Occipital lobe (tissue), 2 donors: ENCODE results near the gene NEB. TPM values are rescaled to one million over a fixed set of nuclear protein-coding genes. Genes with fewer than 3 reads are reported as not detected.
"Not testable (repeated sequence)": the region's sequence is repeated elsewhere in the genome, so short reads cannot be mapped to it uniquely, and the experiment has no call there.

ENCODE experiments used
- DNase-seq: peaks from one replicate; lab custom pipeline; 2025; lab: John Stamatoyannopoulos, UW
- total RNA-seq: library from RNA; depleted of rRNA; stranded (reverse); fragments of >200 nt; gene quantifications from one replicate; pipeline ENCODE4 v1.2.3, GENCODE V29; 2014

Gene NEB
- total RNA-seq, 1 donor from 2014 or later: 3.0 TPM

DNA sequence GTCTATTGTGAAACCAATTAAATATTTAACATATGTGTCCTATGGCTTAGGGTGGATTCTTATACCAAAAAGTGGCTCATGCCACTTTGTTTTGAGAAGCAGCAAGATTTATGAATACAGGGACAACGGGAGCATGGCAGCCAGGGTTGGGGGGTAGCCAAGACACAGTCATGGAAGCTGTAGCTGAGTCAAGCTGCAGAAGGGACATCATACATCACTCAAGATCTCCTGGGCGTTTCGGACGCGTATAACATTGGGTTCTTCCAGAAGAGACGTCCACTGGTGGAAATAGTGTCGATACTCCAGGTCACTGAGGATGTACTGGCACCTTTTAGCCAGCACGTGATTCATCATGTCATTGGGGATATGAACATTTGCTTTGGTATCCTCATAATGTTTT lies 171.9 kb downstream of the NEB start:
- no peak for DNase-seq

DNA sequence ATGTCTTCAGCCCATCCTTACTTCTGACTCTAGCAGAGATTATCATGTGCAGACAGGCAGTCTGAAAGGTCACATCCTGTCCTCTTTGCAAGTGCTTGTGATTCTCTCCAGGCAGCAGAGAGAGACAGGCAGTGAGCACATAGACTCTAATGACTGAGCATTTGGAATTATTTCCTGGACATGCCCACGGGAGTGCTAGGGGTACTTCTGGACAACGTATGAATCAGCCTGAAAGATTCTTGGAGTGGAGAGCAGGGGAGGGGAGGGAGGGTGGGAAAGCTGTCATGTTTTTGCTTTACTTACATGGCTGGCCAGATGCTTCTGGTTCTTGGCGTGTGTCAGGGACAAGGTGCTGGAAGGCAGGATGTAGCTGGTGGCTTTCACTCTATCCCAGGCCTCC lies 174.0 kb downstream of the NEB start:
- peak; percentile 14 for DNase-seq

DNA sequence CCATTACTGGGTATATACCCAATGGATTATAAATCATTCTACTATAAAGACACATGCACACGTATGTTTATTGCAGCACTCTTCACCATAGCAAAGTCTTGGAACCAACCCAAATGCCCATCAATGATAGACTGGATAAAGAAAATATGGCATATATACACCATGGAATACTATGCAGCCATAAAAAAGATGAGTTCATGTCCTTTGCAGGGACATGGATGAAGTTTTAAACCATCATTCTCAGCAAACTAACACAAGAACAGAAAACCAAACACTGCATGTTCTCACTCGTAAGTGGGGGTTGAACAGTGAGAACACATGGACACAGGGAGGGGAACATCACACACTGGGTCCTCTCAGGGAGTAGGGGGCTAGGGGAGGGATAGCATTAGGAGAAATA lies 174.8 kb downstream of the NEB start:
- not testable (repeated sequence) for DNase-seq

- not testable (repeated sequence) for DNase-seq
Measured at GRCh38 chr2:151557883-151558282, 176.4 kb downstream of the NEB start.

GRCh38 chr2:151556121-151556520 lies 178.2 kb downstream of the NEB start:
- DNase-seq: no peak

DNA sequence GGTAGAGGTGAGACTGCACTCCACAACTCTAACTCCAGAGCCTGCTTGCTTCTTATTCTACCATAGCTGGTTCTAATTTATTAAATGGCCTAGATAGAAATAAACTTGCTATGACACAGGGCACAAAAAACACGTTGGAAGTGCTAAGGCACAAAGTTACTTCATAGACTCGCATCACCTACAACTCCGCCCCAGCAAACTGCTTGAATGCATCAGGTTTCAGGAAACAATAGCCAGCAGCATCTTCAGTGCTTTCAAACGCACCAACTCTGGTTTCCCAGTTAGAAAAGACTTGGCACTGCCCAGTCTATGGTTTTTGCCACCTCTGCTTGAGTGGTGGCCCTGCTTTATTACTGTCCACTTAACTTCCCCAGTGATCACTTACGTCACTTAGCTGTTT lies 182.0 kb downstream of the NEB start:
- no peak for DNase-seq

DNA sequence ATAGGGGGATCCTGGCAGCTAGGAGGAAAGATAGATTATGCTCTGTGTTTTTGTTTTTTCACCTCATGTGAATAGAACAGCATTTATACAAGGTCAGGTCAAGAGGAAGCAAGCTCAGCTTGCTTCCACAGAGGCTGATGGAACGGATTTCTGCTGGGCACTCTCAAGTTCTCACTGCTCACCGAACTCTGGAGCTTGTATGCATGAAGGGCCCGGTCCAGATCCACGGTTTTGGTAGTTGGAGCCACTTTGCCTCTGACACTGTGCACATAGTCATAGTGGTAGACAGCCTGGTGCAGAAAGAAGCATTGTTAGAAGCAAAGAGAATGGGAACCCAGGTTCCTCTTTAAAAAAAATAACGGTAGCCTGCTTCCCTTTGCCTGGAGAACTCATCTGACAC lies 182.7 kb downstream of the NEB start:
- no peak for DNase-seq

DNA sequence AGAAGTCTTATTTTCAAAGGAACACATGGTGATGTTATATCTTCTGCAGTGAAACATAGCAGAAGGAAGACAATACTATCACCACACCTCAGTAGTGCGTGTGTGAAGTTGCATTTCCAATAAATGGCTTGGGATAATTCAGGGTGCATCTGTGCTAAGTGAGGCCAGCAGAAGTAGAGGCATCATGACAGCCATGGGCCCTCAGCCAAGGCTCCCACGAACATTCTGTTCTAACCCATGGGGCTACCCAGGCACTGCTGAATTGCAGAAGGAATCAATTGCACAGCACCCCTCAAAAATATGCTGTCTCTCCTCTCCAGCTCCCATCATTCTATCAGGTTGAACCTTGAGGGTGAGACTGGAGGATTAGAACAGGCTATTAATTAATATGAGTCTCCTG lies 185.1 kb downstream of the NEB start:
- DNase-seq: no peak

- DNase-seq: peak; percentile 16
Measured at GRCh38 chr2:151544449-151544848, 189.8 kb downstream of the NEB start.

GRCh38 chr2:151543876-151544275 lies 190.4 kb downstream of the NEB start:
- no peak for DNase-seq

DNA sequence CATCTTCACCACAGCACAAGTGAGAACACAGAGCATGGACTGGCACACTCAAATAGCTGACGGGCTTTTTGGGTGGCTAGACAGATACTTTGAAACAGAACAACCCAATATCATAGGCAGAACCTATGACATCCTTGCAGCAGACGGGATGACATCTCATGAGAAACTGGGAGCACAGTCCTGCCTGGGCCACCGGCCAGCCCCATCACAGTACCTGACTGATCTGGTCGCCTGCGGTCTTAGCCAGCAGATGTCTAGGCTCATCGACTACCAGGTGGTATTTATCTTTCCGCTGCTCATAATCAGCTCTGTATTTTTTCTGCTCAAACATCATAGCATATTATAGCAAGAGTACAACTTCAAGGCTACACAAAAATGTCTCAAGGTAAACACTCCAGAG lies 200.3 kb downstream of the NEB start:
- DNase-seq: no peak

DNA sequence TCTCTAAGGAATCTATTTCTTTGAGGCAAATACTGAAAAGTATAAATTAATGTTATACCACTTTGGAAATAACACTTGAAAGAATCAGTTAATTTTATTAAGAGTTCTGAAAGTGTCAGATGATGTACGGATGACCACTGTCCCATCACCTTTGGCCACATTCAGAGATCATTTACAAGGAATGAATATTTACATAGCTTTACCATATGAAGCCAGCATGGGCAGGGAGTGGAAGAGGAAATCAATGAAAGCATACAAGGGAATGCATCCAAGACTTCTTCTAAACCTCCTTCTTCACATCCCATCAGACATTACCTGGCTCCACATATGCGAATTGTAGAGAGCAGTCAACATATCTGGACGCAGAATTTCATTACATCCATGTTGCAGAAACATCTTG lies 201.1 kb downstream of the NEB start:
- no peak for DNase-seq

DNA sequence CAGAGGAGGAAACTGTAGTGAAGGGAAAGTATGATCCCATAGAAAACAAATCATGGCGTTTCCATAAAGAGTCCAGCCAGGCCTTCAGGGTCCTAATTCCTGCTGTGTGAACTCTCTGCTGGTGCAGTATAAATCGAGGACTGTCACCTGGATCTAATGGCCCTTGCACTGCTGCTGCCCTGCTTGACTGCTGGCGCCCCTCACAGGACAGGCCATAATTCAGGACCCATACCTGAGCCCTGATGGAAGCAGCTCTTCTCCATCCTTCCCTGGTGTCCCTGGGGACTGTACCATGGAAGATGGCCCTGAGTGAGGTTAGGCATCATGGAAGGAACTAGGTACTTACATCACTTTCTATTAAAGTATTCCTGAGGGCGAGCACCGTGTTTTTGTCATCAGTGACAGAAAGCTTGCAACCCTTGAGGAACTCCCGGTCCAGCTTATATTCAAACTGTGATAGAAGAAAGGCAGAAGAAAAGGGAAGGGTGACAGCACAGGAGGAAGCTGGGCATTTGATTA lies 207.6 kb downstream of the NEB start:
- no peak for DNase-seq

DNA sequence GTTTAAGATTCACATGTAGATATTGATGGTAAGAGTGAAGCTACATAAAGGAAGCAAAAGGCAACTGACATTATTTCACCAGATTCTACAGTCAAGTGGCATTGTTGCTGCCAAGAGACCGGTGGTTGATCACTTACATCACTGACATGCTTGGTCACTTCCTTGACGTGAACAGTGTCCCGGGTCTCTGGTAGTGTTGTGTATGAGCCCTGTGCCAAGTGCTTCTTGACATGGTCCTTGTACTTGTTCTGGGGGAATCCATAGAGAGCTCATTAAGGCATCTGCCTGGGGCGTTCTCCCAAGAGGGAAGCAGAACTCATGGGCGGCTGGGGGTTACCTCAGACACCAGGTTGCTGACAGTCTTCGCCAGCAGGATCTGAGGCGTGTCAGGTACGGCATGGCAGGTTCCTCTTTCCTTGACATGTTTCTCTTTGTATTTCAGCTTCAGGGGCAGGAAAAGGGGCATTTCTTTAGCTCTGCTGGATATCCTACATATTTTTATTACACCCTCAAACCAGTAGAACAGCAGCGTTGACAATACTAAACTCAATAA lies 208.4 kb downstream of the NEB start:
- DNase-seq: no peak

DNA sequence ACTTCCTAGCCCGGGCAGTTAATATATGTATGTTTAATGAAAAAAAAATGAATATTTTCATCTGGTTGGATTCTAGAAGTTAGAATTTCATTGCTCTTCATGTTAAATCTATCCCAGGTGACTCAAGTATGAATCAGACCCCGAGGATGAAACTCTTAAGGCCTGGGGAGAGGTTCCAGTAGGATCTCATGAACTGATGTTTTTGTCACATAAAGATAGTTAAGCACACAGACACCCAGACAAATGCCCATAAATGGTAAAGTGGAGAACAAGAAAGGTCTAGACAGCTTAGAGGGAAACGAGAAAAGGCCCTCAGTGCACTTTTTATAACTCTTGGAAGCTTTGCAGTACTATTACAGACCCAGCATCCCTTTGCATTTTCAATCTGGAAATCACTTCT lies 210.4 kb downstream of the NEB start:
- DNase-seq: no peak

GRCh38 chr2:151522556-151522955 lies 211.7 kb downstream of the NEB start:
- no peak for DNase-seq

DNA sequence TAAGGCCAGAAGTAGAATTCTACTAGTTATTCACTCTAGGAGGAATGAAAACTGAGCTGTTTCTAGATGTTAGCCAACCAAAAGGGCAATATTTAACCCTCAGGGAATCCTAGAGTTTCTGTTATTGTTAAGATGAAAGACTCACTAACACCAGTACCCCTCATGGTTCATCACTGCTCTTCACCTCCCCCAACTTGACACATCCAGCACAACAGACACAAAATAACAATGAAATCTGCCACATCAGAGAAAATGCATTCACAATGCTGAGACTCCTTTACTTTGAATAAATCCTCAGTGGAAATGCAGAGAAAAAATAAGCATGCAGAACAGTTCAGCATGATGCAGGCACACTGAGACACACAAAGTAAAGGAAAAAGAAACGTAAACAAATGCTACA lies 213.3 kb downstream of the NEB start:
- DNase-seq: no peak

GRCh38 chr2:151518802-151519201 lies 215.5 kb downstream of the NEB start:
- DNase-seq: no peak

DNA sequence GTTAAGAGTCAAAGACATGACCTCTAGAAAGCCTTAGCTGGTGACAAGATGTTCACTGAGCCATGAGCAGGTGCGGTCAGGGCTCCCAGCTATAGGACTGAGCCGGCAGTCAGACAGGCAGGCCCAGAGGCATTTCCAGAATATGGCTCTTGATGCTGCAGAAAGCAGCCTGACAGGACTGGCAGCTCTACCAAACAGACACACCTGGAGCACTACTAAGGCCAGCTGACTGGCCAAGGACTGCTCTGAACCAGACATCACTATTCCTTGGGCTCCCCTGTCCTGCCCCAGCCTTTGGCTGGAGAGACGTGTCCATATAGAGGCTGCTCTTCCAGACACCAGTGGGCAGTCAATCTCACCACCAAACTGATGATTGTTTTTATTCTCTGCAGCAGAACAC lies 225.8 kb downstream of the NEB start:
- DNase-seq: no peak

DNA sequence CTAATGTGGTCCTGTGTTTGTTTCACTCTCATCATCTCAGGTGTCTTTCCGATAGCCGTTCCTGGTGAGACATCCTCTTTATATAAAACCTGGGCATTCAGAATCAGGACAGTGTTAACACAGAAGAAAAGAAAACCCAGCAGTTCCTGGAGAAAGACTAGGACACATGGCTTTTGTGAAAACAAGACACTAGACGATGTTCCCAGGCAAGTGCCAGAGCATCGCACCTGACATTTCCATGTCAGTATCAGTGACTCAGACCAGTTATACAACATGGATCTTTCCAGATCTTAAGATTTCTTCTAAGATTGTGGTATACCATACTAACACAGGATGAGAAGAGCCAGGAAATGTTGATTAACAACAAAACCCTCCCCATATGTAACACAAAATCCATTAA lies 228.1 kb downstream of the NEB start:
- DNase-seq: no peak

- DNase-seq: no peak
Measured at GRCh38 chr2:151498178-151498577, 236.1 kb downstream of the NEB start.

GRCh38 chr2:151491496-151491895 lies 242.8 kb downstream of the NEB start:
- no peak for DNase-seq

DNA sequence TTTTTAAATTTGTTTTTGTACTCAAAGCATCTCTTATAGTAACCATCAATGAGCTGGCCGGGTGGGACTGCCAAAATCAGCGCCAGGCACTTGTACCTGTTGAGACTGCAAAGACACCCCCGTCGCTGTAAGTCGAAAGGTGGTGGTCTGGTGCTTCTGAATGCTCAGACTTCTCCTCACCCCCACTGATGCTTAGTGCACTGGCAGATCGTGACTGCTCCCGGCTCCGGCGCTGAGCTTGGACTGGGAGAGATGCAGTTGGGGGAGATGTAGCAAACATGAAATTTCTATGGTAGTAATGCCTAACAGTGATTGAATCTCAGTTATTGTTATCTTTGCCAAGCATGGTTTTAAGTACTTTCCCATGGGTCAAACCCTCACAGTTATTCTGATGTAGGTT lies 244.0 kb downstream of the NEB start:
- no peak for DNase-seq

DNA sequence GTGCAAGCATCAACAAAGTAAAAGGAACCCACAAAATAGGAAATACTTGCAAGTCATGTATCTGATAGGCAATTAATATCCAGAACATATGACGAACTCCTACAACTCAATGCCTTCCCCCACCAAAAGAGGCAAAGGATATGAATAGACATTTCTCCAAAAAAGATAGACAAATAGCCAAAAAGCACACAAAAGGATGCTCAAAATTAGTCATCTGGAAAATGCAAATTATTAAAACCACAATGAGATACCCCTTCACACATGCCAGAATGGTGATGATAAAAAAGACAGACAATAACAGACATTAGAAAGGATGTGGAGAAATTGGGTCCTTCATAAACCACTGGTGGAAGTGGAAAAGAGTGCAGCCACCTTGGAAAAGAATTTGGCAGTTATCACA lies 248.2 kb downstream of the NEB start:
- DNase-seq: no peak
